DMS53 treated with DMSO at 0.1 percent for 48 hours (cell line): ENCODE data around the gene RHEBL1.
"Not testable (repeated sequence)": the region's sequence is repeated elsewhere in the genome, so short reads cannot be mapped to it uniquely, and the experiment has no call there.

Source experiments
- DNase-seq: peaks from one replicate; lab custom pipeline; 2025; ENCODE audit not compliant: unreplicated experiment; lab: John Stamatoyannopoulos, UW

The RHEBL1 gene

GRCh38 chr12:49089821-49090773 is 20.3 kb upstream of the RHEBL1 start:
- no peak for DNase-seq

GRCh38 chr12:49088932-49089330 is 19.2 kb upstream of the RHEBL1 start:
- no peak for DNase-seq

- DNase-seq = peak; percentile 91
Measured at GRCh38 chr12:49088150-49088931, 18.6 kb upstream of the RHEBL1 start.

GRCh38 chr12:49086116-49086515 is 16.3 kb upstream of the RHEBL1 start:
- no peak for DNase-seq

- no peak for DNase-seq
Measured at GRCh38 chr12:49084438-49084837, 14.7 kb upstream of the RHEBL1 start.

- no peak for DNase-seq
Measured at GRCh38 chr12:49079793-49080192, 10.0 kb upstream of the RHEBL1 start.

- DNase-seq = no peak
Measured at GRCh38 chr12:49070971-49071370, 1.2 kb upstream of the RHEBL1 start.

GRCh38 chr12:49068879-49069506 is 786 bp downstream of the RHEBL1 start:
- DNase-seq = no peak

GRCh38 chr12:49066120-49066519 is 3.7 kb downstream of the RHEBL1 start:
- no peak for DNase-seq

GRCh38 chr12:49064767-49065152 is 5.0 kb downstream of the RHEBL1 start:
- no peak for DNase-seq

- not testable (repeated sequence) for DNase-seq
Measured at GRCh38 chr12:49061916-49062315, 7.9 kb downstream of the RHEBL1 start.

- DNase-seq = no peak
Measured at GRCh38 chr12:49061157-49061650, 8.6 kb downstream of the RHEBL1 start.

GRCh38 chr12:49060237-49061156 is 9.3 kb downstream of the RHEBL1 start, which contains the start of gene KMT2D:
KMT2D (minus strand) TSS chr12:49060794; CDS start chr12:49055324, 5,470 bp downstream.
- DNase-seq = peak; percentile 83

- DNase-seq = peak; percentile 3
Measured at GRCh38 chr12:49059299-49060171, 10.2 kb downstream of the RHEBL1 start.

- DNase-seq = no peak
Measured at GRCh38 chr12:49059045-49059298, 10.8 kb downstream of the RHEBL1 start.

- DNase-seq = no peak
Measured at GRCh38 chr12:49058366-49059044, 11.3 kb downstream of the RHEBL1 start.

GRCh38 chr12:49057888-49058287 is 11.9 kb downstream of the RHEBL1 start:
- peak; percentile 31 for DNase-seq

- peak; percentile 7 for DNase-seq
Measured at GRCh38 chr12:49055978-49056754, 13.6 kb downstream of the RHEBL1 start.
